HG02840 (cell line): Measurements from ENCODE around the gene LUM.

Source experiments
- ATAC-seq: cut with Tn5 transposase; IDR thresholded peaks from one replicate; pipeline ENCODE4 v1.9.1; 2021; ENCODE audit warnings: mild to moderate bottlenecking, moderate library complexity, moderate number of reproducible peaks; ENCODE audit not compliant: unreplicated experiment, low FRiP score

Gene LUM

GRCh38 chr12:91111366-91112325 is at the start of gene LUM:
TSS of gene LUM (minus strand) at chr12:91111494. CDS start at chr12:91108979, 2,515 bp downstream.
- ATAC-seq = no peak

DNA sequence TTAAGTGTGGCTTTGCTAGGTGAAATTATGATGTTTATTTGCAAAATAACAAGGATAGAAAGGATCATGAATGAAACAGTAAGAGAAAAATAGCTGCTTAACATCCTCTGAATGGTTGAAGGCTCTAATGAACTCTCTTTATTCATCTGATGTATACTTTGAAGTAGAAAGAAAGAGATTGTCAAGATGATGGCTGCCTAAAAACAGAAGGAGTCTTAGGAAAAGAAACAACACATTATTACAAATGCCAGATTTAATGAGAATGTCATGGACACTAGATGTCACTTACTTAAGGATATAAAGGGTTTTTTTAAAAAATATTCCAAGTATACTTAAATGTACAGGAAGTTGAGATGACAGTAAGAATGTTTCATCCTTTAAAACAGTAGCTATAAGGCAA is 49.7 kb upstream of the LUM start:
- ATAC-seq = no peak

DNA sequence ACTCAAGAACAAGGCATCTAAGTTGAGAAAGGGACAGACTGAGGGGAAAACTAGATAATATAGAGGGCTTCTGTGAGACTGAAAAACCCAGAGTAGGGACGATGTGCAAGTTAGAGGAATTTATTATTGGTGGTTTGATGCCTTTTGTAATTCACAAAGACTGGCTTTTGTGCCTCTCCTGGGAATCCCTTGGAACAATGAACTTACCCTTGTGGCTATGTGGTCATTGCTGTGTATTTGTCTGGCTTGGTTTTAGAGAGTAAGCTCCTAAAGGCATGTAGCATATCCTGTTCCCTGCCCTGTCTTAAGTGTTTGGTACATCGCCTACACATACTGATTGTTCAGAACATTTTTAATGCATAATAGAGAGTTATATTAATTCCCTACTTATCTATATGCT is 44.7 kb upstream of the LUM start:
- ATAC-seq = no peak

- no peak for ATAC-seq
Observed at GRCh38 chr12:91154131-91154530, 42.8 kb upstream of the LUM start.

DNA sequence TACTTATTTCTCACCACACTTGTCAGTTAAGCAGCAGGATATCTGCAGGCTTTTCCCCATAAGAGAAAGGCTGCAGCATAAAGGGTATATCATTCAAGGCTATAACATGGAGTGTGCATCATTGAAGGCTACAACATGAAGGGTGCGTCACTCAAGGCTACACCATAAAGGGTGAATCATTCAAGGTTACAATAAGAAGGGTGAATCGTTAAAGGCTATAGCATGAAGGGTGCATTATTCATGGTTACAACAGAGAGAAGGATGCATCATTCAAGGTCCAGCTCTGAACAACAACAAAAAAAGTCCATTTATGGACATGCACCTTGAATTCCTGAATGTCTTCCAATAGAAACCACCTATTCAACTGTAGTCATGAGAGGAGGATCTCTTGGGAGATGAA is 32.8 kb upstream of the LUM start:
- ATAC-seq = no peak

DNA sequence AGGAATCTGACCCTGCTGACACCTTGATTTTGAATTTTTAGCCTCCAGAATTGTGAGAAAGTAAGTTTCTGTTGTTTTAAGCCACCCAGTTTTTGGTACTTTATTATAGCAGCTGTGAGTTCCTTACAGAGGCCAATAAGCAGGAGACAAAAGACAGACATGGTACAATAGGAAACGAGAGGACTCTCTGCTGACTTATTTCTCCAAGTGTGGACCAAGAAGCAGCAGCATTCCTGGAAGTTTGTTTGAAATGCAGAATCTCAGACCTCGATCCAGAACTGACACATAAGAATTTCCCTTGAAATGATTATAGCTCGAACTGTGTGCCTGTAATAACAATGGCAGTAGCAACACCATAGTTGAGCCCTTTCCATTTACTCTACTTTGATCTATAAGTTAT is 31.9 kb upstream of the LUM start:
- no peak for ATAC-seq

- no peak for ATAC-seq
Observed at GRCh38 chr12:91142221-91142631, 30.9 kb upstream of the LUM start.

GRCh38 chr12:91140026-91140931 is 29.0 kb upstream of the LUM start:
- no peak for ATAC-seq

GRCh38 chr12:91139286-91139685 is 28.0 kb upstream of the LUM start:
- ATAC-seq = no peak

DNA sequence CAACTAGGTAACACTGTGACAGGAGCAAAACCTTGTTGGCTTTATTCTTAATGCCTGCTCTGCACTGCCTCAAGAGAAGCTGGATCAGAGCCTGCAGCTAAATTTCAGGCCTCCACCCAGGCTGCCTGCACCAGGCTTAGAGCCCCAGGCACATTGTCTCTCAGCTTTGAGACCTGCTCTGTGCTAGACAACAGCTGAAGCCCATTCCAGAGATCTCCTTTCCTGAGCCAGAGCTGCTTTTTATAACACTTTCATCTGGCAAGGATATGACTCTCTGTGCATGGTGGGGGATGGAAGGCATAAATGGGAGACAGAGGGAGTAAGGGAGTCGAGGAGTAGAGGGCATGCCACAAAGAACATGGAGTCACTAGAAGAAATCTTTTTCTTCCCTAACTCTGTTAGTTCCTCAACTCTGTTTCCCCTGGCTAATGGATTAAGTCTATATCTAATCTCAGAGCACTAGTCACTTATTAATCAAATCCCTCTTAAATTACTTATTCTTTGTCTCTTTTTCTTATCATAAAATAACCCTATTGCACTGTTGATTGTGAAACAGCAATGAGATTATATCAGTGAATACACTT is 27.1 kb upstream of the LUM start:
- no peak for ATAC-seq

- ATAC-seq = no peak
Observed at GRCh38 chr12:91133871-91134270, 22.6 kb upstream of the LUM start.

GRCh38 chr12:91129662-91130362 is 18.5 kb upstream of the LUM start:
- ATAC-seq = no peak

DNA sequence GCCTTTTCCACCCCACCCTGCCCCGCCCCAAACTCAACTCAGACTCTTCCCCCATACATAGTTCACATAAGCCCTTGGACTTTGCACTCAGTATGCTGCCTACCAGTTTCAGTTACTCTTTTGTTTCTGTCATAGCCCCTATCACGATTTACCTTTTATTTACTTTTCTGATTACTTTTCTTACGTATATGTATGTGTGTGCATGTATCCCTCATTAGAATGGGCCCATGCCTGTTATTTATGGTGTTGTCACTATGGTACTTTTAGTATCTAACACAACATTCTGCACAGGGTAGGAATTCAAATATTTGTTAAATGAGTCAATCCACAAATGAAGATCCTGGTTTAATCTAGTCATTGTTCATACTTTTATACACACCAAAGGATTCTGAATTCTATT is 16.5 kb upstream of the LUM start:
- ATAC-seq = no peak

GRCh38 chr12:91127306-91127705 is 16.0 kb upstream of the LUM start:
- no peak for ATAC-seq

GRCh38 chr12:91126516-91126915 is 15.2 kb upstream of the LUM start:
- no peak for ATAC-seq

DNA sequence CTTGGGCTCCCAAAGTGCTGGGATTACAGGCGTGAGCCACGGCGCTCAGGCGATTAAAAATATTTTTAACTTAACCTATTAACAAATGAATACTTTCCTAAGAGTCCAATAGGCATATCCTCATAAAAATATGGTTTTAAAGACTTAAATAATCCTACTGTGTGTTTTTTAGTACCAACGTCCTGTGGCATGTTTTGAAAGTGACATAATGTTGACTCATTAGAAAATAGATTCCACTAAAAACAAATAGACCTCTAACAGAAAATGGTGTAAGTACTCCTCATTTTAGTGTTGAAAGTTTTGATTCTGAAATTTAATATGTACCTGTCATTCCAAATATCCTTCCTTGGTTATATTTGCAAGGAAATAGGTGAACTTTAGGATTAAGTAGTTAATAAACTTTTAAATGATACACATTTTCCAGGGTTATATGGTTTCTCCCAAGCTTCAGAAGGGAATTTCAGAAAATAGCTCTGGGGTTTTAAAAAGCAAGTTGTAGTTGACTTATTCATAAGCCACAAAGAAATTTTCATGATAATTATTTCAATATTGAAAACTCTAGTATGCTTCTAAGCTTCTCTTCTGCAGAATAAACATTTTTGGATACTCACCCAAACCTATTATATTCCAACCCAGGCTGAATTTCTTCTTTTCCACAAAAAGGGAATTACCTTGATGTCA is 12.1 kb upstream of the LUM start:
- no peak for ATAC-seq

GRCh38 chr12:91120781-91121180 is 9.5 kb upstream of the LUM start:
- ATAC-seq = no peak

- no peak for ATAC-seq
Observed at GRCh38 chr12:91119089-91119488, 7.8 kb upstream of the LUM start.

DNA sequence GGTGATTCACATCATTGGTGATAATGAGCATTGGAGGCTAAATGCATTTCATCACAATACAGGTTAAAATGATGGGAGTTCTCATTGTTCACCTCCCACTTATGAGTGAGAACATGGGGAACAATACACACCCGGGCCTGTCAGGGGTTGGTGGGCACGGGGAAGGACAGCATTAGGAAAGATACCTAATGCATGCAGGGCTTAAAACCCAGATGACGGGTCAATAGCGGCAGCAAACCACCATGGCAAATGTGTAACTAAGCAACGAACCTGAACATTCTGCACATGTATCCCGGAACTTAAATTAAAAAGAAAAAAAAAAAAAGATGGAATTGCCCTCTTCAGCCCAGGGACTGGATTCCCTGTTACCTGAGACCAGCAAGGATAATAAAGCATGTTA is 2.3 kb upstream of the LUM start:
- no peak for ATAC-seq
